SK-N-SH treated with all-trans-retinoic acid at 6 μM for 48 hours (cell line): ENCODE results near the gene DNAH11.

Experiments
- ARNTL ChIP-seq: fragments of 450-650 bp; formaldehyde crosslinking; IDR thresholded peaks from 2 replicates; pipeline ENCODE4 v1.5.0; 2020; ENCODE audit warnings: low read depth, mild to moderate bottlenecking, moderate library complexity, borderline replicate concordance
- BACH2 ChIP-seq: fragments of 250-450 bp; sonication (Bioruptor Pico); IDR thresholded peaks from 2 replicates; pipeline ENCODE4 v1.9.0; 2021; ENCODE audit warnings: mild to moderate bottlenecking, borderline replicate concordance
- ISL1 ChIP-seq: fragments of 250-450 bp; sonication (Bioruptor Pico); IDR thresholded peaks from 2 replicates; pipeline ENCODE4 v2.1.2; 2022; ENCODE audit warnings: mild to moderate bottlenecking, moderate library complexity
- PPARA ChIP-seq: fragments of 250-450 bp; sonication (Bioruptor Pico); IDR thresholded peaks from 2 replicates; pipeline ENCODE4 v1.5.0; 2020; ENCODE audit warnings: mild to moderate bottlenecking, borderline replicate concordance
- TCF4 ChIP-seq: fragments of 250-450 bp; sonication (Bioruptor Pico); IDR thresholded peaks from 2 replicates; pipeline ENCODE4 v1.8.0; 2021; ENCODE audit warnings: mild to moderate bottlenecking, moderate library complexity, borderline replicate concordance
- TOX ChIP-seq: fragments of 250-450 bp; sonication (Bioruptor Pico); IDR thresholded peaks from 2 replicates; pipeline ENCODE4 v1.8.0; 2021; ENCODE audit warnings: mild to moderate bottlenecking, moderate library complexity, borderline replicate concordance
- ZFP3 ChIP-seq: fragments of 250-450 bp; sonication (Bioruptor Pico); IDR thresholded peaks from 2 replicates; pipeline ENCODE4 v1.5.0; 2020; ENCODE audit warnings: mild to moderate bottlenecking, moderate library complexity
- ZNF565 ChIP-seq: fragments of 450-650 bp; formaldehyde crosslinking; conservative IDR thresholded peaks from 2 replicates; pipeline ENCODE4 v1.5.0; 2020; ENCODE audit warnings: low read depth, mild to moderate bottlenecking, moderate library complexity
- TF ChIP-seq, protein P1 (sequence below): fragments of 250-450 bp; sonication (Bioruptor Pico); IDR thresholded peaks from 2 replicates; pipeline ENCODE4 v1.5.1; 2020; ENCODE audit warnings: low read depth, mild to moderate bottlenecking, moderate library complexity
- TF ChIP-seq, protein P2 (sequence below): fragments of 250-450 bp; sonication (Bioruptor Pico); IDR thresholded peaks from 2 replicates; pipeline ENCODE4 v1.8.0; 2020; ENCODE audit warnings: mild to moderate bottlenecking, moderate library complexity, borderline replicate concordance

DNA sequence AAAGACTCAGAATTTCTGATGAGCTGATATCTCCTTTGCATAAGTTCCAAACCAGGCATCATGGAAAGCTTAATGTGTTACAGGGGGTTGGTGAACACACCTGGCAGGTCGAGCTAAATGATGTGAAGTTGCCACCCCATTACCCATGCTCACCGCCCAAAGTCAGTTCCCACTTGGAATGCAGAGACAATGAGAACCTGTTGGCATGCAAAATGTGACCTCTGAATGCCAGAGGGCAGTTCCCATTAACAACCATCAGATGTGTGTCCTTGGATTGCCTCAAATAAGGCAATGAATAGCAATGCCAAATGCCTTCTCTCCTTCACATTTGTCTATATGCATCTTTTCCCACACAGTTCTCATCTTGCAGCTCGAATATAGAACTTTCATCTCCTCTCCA is 212.1 kb downstream of the DNAH11 start:
- TF ChIP-seq, protein P1, sequence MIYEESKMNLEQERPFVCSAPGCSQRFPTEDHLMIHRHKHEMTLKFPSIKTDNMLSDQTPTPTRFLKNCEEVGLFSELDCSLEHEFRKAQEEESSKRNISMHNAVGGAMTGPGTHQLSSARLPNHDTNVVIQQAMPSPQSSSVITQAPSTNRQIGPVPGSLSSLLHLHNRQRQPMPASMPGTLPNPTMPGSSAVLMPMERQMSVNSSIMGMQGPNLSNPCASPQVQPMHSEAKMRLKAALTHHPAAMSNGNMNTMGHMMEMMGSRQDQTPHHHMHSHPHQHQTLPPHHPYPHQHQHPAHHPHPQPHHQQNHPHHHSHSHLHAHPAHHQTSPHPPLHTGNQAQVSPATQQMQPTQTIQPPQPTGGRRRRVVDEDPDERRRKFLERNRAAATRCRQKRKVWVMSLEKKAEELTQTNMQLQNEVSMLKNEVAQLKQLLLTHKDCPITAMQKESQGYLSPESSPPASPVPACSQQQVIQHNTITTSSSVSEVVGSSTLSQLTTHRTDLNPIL: no peak
- TF ChIP-seq, protein P2, sequence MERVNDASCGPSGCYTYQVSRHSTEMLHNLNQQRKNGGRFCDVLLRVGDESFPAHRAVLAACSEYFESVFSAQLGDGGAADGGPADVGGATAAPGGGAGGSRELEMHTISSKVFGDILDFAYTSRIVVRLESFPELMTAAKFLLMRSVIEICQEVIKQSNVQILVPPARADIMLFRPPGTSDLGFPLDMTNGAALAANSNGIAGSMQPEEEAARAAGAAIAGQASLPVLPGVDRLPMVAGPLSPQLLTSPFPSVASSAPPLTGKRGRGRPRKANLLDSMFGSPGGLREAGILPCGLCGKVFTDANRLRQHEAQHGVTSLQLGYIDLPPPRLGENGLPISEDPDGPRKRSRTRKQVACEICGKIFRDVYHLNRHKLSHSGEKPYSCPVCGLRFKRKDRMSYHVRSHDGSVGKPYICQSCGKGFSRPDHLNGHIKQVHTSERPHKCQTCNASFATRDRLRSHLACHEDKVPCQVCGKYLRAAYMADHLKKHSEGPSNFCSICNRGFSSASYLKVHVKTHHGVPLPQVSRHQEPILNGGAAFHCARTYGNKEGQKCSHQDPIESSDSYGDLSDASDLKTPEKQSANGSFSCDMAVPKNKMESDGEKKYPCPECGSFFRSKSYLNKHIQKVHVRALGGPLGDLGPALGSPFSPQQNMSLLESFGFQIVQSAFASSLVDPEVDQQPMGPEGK: no peak
- TF ChIP-seq ARNTL (CRISPR knock-in tag) (no peak), ZNF565 (no peak), BACH2 (CRISPR knock-in tag) (no peak), TOX (CRISPR knock-in tag) (no peak), TCF4 (CRISPR knock-in tag) (no peak), PPARA (CRISPR knock-in tag) (no peak), ZFP3 (CRISPR knock-in tag) (no peak), ISL1 (CRISPR knock-in tag) (no peak)
